HEK293T (cell line): ENCODE results near the gene RTL9.

Source experiments
- ARNT ChIP-seq: fragments of 450-650 bp; IDR thresholded peaks from 2 replicates; pipeline ENCODE4 v1.6.1; 2017; ENCODE audit warnings: mild to moderate bottlenecking
- FOXA1 ChIP-seq: fragments of 450-650 bp; IDR thresholded peaks from 2 replicates; pipeline ENCODE4 v1.6.1; 2016; ENCODE audit warnings: mild to moderate bottlenecking
- LEF1 ChIP-seq: fragments of 450-650 bp; IDR thresholded peaks from 2 replicates; pipeline ENCODE4 v1.6.1; 2017; ENCODE audit warnings: mild to moderate bottlenecking, borderline replicate concordance
- NFRKB ChIP-seq: fragments of 450-650 bp; IDR thresholded peaks from 2 replicates; pipeline ENCODE4 v1.6.1; 2016; ENCODE audit warnings: mild to moderate bottlenecking, moderate library complexity
- SUZ12 ChIP-seq: fragments of 450-650 bp; IDR thresholded peaks from 2 replicates; pipeline ENCODE4 v1.6.1; 2016; ENCODE audit warnings: mild to moderate bottlenecking
- TARDBP ChIP-seq: fragments of 450-650 bp; IDR thresholded peaks from 2 replicates; pipeline ENCODE4 v1.6.1; 2016
- ZNF384 ChIP-seq: fragments of 450-650 bp; IDR thresholded peaks from 2 replicates; pipeline ENCODE4 v1.6.1; 2016

DNA sequence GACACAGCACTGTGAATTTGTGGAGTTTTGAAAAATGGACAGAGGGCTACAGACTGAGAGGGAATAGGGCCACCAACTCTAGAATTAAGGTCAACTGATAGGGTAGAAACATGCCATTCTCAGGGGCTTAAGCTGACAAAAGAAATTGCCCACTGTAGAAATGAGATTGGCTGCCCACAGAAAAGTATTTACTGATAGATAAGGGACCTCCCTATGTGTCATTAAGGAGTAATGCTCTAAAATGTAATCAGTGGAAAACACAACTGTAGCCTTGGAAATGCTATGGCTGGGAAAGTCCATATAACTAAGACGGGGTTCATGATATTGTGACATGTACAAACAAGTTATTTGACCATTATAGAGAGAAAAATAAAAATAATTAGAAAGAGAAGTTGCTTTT is 4.6 kb downstream of the RTL9 start:
- TF ChIP-seq NFRKB (no peak), LEF1 (no peak), SUZ12 (no peak), ARNT (no peak), TARDBP (no peak), FOXA1 (no peak), ZNF384 (no peak)
